IMR-90 (cell line): ENCODE results near the gene KRTAP4-3.
"Not testable (repeated sequence)": the region's sequence is repeated elsewhere in the genome, so short reads cannot be mapped to it uniquely, and the experiment has no call there.

ENCODE experiments used
- POLR2A ChIP-seq: IDR thresholded peaks from 2 replicates; pipeline ENCODE4 v1.6.1; 2012; ENCODE audit warnings: mild to moderate bottlenecking, low read depth, low read length
- RAD21 ChIP-seq: IDR thresholded peaks from 2 replicates; pipeline ENCODE4 v1.6.1; 2012; ENCODE audit warnings: low read length, improper control_type of control experiment
- TF ChIP-seq, protein P1 (sequence below): conservative IDR thresholded peaks from 2 replicates; pipeline ENCODE4 v1.5.1; 2012; ENCODE audit warnings: mild to moderate bottlenecking, low read depth, low read length, improper control_type of control experiment

DNA sequence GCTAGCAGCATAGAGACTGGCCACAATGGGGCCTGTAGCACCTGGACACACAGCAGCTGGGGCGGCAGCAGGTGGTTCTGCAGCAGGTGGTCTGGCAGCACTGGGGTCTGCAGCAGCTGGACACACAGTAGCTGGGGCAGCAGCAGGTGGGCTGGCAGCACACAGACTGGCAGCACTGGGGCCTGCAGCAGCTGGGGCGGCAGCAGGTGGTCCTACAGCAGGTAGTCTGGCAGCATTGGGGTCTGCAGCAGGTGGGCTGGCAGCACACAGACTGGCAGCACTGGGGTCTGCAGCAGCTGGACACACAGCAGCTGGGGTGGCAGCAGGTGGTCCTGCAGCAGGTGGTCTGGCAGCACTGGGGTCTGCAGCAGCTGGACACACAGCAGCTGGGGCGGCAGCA lies 7.8 kb downstream of the KRTAP4-3 start:
- TF ChIP-seq, protein P1, sequence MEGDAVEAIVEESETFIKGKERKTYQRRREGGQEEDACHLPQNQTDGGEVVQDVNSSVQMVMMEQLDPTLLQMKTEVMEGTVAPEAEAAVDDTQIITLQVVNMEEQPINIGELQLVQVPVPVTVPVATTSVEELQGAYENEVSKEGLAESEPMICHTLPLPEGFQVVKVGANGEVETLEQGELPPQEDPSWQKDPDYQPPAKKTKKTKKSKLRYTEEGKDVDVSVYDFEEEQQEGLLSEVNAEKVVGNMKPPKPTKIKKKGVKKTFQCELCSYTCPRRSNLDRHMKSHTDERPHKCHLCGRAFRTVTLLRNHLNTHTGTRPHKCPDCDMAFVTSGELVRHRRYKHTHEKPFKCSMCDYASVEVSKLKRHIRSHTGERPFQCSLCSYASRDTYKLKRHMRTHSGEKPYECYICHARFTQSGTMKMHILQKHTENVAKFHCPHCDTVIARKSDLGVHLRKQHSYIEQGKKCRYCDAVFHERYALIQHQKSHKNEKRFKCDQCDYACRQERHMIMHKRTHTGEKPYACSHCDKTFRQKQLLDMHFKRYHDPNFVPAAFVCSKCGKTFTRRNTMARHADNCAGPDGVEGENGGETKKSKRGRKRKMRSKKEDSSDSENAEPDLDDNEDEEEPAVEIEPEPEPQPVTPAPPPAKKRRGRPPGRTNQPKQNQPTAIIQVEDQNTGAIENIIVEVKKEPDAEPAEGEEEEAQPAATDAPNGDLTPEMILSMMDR: not testable (repeated sequence)
- TF ChIP-seq POLR2A, RAD21: not testable (repeated sequence)
